GM23338 (cell line): ENCODE measurements around the gene EXOC6B.
"Not testable (repeated sequence)": the region's sequence is repeated elsewhere in the genome, so short reads cannot be mapped to it uniquely, and the experiment has no call there.

Experiments
- CREB1 ChIP-seq: fragments of 250-450 bp; sonication (Bioruptor Pico); IDR thresholded peaks from 2 replicates; pipeline ENCODE4 v1.5.0; 2020; ENCODE audit warnings: low read depth, mild to moderate bottlenecking, moderate library complexity
- EZH2 ChIP-seq: fragments of 200-600 bp; sonication (generic); IDR thresholded peaks from one replicate; pipeline ENCODE4 v1.8.0; 2017; ENCODE audit warnings: antibody characterized with exemption, mild to moderate bottlenecking, low read depth; ENCODE audit not compliant: unreplicated experiment
- TF ChIP-seq, protein P1 (sequence below), 2 experiments: fragments of 200-600 bp in 1 of 2; sonication (generic) in 1 of 2; conservative IDR thresholded peaks; 2 replicates each; pipeline versions ENCODE4 v1.5.1 to v1.6.1; 2016 to 2017; ENCODE audit warnings: antibody characterized with exemption in 2 of 2, low read depth in 2 of 2, mild to moderate bottlenecking in 2 of 2, moderate library complexity in 1 of 2

DNA sequence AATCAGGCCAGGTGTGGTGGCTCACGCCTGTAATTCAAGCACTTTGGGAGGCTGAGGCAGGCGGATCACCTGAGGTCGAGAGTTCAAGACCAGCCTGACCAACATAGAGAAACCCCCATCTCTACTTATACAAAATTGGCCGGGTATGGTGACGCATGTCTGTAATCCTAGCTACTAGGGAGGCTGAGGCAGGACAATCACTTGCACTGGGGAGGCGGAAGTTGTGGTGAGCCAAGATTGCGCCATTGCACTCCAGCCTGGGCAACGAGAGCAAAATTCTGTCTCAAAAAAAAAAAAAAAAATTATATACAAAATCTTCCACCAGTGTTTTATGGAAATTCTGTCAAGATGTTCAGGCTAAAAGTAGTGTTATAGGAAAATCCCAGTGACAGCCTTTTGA is 290.2 kb downstream of the EXOC6B start:
- TF ChIP-seq, protein P1, sequence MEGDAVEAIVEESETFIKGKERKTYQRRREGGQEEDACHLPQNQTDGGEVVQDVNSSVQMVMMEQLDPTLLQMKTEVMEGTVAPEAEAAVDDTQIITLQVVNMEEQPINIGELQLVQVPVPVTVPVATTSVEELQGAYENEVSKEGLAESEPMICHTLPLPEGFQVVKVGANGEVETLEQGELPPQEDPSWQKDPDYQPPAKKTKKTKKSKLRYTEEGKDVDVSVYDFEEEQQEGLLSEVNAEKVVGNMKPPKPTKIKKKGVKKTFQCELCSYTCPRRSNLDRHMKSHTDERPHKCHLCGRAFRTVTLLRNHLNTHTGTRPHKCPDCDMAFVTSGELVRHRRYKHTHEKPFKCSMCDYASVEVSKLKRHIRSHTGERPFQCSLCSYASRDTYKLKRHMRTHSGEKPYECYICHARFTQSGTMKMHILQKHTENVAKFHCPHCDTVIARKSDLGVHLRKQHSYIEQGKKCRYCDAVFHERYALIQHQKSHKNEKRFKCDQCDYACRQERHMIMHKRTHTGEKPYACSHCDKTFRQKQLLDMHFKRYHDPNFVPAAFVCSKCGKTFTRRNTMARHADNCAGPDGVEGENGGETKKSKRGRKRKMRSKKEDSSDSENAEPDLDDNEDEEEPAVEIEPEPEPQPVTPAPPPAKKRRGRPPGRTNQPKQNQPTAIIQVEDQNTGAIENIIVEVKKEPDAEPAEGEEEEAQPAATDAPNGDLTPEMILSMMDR (conservative IDR thresholded peaks at IDR 0.05; ENCODE audit: low read depth in 2 of 2) = not testable (repeated sequence)
- not testable (repeated sequence) for TF ChIP-seq EZH2; CREB1 (CRISPR knock-in tag)
